GM12878 (cell line): ENCODE data around the gene APBB1IP. TPM values are rescaled to one million over a fixed set of nuclear protein-coding genes. Genes with fewer than 3 reads are reported as not detected.

ENCODE experiments used
- CBFB ChIP-seq: IDR thresholded peaks from 2 replicates; pipeline ENCODE4 v1.6.1; 2016; ENCODE audit warnings: antibody characterized with exemption, low read depth
- CEBPZ ChIP-seq: fragments of 150-350 bp; IDR thresholded peaks from 2 replicates; pipeline ENCODE4 v1.6.1; 2016; ENCODE audit warnings: low read depth, low read length
- E2F4 ChIP-seq: IDR thresholded peaks from 2 replicates; pipeline ENCODE4 v1.6.1; 2012; ENCODE audit warnings: low read depth, low read length, improper control_type of control experiment
- GATAD2B ChIP-seq: fragments of 450-650 bp; conservative IDR thresholded peaks from 2 replicates; pipeline ENCODE4 v1.6.1; 2017; ENCODE audit warnings: low read depth, mild to moderate bottlenecking, moderate library complexity
- HCFC1 ChIP-seq: fragments of 150-350 bp; IDR thresholded peaks from 2 replicates; pipeline ENCODE4 v1.6.1; 2014; ENCODE audit warnings: low read length
- HDAC2 ChIP-seq: fragments of 200-600 bp; sonication (generic); IDR thresholded peaks from 2 replicates; pipeline ENCODE4 v1.6.1; 2017
- KLF5 ChIP-seq: fragments of 450-650 bp; IDR thresholded peaks from 2 replicates; pipeline ENCODE4 v1.6.1; 2014; ENCODE audit warnings: mild to moderate bottlenecking; ENCODE audit not compliant: partially characterized antibody
- MYC ChIP-seq: IDR thresholded peaks from 2 replicates; pipeline ENCODE4 v1.6.1; 2011; ENCODE audit warnings: mild to moderate bottlenecking, low read length, moderate library complexity, inconsistent platforms; ENCODE audit not compliant: insufficient read depth, insufficient replicate concordance, insufficient read length, severe bottlenecking
- NFXL1 ChIP-seq: fragments of 450-650 bp; IDR thresholded peaks from 2 replicates; pipeline ENCODE4 v1.6.1; 2017; ENCODE audit warnings: antibody characterized with exemption, mild to moderate bottlenecking, borderline replicate concordance
- NFYB ChIP-seq: IDR thresholded peaks from 2 replicates; pipeline ENCODE4 v1.6.1; 2011; ENCODE audit warnings: low read depth, mild to moderate bottlenecking, low read length, improper control_type of control experiment, moderate library complexity; ENCODE audit not compliant: insufficient read depth
- NR2F1 ChIP-seq: fragments of 450-650 bp; conservative IDR thresholded peaks from 2 replicates; pipeline ENCODE4 v1.6.1; 2017; ENCODE audit warnings: mild to moderate bottlenecking
- NRF1 ChIP-seq: conservative IDR thresholded peaks from 2 replicates; pipeline ENCODE4 v1.6.1; 2011; ENCODE audit warnings: mild to moderate bottlenecking, low read depth, low read length, improper control_type of control experiment
- RELB ChIP-seq: fragments of 450-650 bp; IDR thresholded peaks from 2 replicates; pipeline ENCODE4 v1.6.1; 2017; ENCODE audit warnings: low read depth, mild to moderate bottlenecking, moderate library complexity
- RFX5 ChIP-seq: IDR thresholded peaks from 2 replicates; pipeline ENCODE4 v1.6.1; 2011; ENCODE audit warnings: low read depth, low read length, improper control_type of control experiment
- SUPT20H ChIP-seq: IDR thresholded peaks from 2 replicates; pipeline ENCODE4 v1.6.1; 2011; ENCODE audit warnings: low read depth, mild to moderate bottlenecking, low read length, moderate library complexity, borderline replicate concordance; ENCODE audit not compliant: control insufficient read depth
- ZNF217 ChIP-seq: fragments of 450-650 bp; IDR thresholded peaks from 2 replicates; pipeline ENCODE4 v1.6.1; 2017; ENCODE audit warnings: antibody characterized with exemption, mild to moderate bottlenecking
- ZNF24 ChIP-seq: fragments of 450-650 bp; IDR thresholded peaks from 2 replicates; pipeline ENCODE4 v1.6.1; 2017; ENCODE audit warnings: antibody characterized with exemption, mild to moderate bottlenecking
- polyA plus RNA-seq, 11 experiments: library from polyadenylated mRNA; depleted of rRNA in 4 of 11; unstranded in 6 of 11; stranded (reverse) in 5 of 11; fragments of >200 nt; fragmentation: Nextera tagmentation in 4 of 11; fragmentation: Illumina TruSeq in 1 of 11; extraction: Ambion mirVana in 4 of 11; extraction: Trizol in 1 of 11; gene quantifications; 1 replicate in 1 of 11; 2 replicates in 10 of 11; pipeline versions ENCODE4 v1.2.1 to v1.2.3, GENCODE V29; 2011 to 2016; ENCODE audit warnings: inconsistent platforms in 2 of 11, missing spikeins in 2 of 11, low read depth in 1 of 11
- total RNA-seq, 4 experiments: library from RNA; depleted of rRNA in 3 of 4; stranded (reverse); fragments of >200 nt in 3 of 4; fragmentation: Illumina TruSeq in 1 of 4; extraction: Trizol in 1 of 4; gene quantifications; 2 replicates each; pipeline versions ENCODE4 v1.2.1 to v1.2.3, GENCODE V29; 2013 to 2021
- TF ChIP-seq, protein P1 (sequence below): IDR thresholded peaks from 2 replicates; pipeline ENCODE4 v1.6.1; 2012; ENCODE audit warnings: low read depth, low read length, improper control_type of control experiment
- TF ChIP-seq, protein P2 (sequence below): fragments of 450-650 bp; IDR thresholded peaks from 2 replicates; pipeline ENCODE4 v1.6.1; 2016; ENCODE audit warnings: mild to moderate bottlenecking, moderate library complexity, borderline replicate concordance

APBB1IP gene
- total and polyA plus RNA-seq, 10 of the 15 experiments (the other 5 are each of a cell fraction or from before 2014, with no cell fraction given) = 7.3 to 67.4 (median 19.9) TPM

- TF ChIP-seq CEBPZ (no peak), ZNF24 (no peak), RFX5 (no peak), SUPT20H (no peak), E2F4 (no peak), KLF5 (no peak), MYC (no peak), RELB (no peak), NR2F1 (no peak), ZNF217 (no peak), NRF1 (no peak), GATAD2B (no peak), HDAC2 (no peak), CBFB (no peak), HCFC1 (no peak), NFYB (no peak), NFXL1 (no peak)
- TF ChIP-seq, protein P1, sequence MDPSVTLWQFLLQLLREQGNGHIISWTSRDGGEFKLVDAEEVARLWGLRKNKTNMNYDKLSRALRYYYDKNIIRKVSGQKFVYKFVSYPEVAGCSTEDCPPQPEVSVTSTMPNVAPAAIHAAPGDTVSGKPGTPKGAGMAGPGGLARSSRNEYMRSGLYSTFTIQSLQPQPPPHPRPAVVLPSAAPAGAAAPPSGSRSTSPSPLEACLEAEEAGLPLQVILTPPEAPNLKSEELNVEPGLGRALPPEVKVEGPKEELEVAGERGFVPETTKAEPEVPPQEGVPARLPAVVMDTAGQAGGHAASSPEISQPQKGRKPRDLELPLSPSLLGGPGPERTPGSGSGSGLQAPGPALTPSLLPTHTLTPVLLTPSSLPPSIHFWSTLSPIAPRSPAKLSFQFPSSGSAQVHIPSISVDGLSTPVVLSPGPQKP = no peak
- TF ChIP-seq, protein P2, sequence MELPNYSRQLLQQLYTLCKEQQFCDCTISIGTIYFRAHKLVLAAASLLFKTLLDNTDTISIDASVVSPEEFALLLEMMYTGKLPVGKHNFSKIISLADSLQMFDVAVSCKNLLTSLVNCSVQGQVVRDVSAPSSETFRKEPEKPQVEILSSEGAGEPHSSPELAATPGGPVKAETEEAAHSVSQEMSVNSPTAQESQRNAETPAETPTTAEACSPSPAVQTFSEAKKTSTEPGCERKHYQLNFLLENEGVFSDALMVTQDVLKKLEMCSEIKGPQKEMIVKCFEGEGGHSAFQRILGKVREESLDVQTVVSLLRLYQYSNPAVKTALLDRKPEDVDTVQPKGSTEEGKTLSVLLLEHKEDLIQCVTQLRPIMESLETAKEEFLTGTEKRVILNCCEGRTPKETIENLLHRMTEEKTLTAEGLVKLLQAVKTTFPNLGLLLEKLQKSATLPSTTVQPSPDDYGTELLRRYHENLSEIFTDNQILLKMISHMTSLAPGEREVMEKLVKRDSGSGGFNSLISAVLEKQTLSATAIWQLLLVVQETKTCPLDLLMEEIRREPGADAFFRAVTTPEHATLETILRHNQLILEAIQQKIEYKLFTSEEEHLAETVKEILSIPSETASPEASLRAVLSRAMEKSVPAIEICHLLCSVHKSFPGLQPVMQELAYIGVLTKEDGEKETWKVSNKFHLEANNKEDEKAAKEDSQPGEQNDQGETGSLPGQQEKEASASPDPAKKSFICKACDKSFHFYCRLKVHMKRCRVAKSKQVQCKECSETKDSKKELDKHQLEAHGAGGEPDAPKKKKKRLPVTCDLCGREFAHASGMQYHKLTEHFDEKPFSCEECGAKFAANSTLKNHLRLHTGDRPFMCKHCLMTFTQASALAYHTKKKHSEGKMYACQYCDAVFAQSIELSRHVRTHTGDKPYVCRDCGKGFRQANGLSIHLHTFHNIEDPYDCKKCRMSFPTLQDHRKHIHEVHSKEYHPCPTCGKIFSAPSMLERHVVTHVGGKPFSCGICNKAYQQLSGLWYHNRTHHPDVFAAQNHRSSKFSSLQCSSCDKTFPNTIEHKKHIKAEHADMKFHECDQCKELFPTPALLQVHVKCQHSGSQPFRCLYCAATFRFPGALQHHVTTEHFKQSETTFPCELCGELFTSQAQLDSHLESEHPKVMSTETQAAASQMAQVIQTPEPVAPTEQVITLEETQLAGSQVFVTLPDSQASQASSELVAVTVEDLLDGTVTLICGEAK = no peak
Observed at GRCh38 chr10:26481914-26482550, 43.9 kb downstream of the APBB1IP start (continued).
